GM23248 (cell line): ENCODE measurements around the gene NISCH. TPM values are rescaled to one million over a fixed set of nuclear protein-coding genes. Genes with fewer than 3 reads are reported as not detected.

Experiments used
- DNase-seq: peaks from one replicate; pipeline ENCODE4 v3.0.0-alpha.2; 2015
- H2AFZ ChIP-seq: fragments of 200-600 bp; sonication (generic); 2 replicates; pipeline ENCODE4 v1.6.1; 2016; ENCODE audit warnings: antibody characterized with exemption
- H3F3A ChIP-seq: fragments of 200-600 bp; sonication (generic); 2 replicates; pipeline ENCODE4 v1.6.1; 2016; ENCODE audit warnings: mild to moderate bottlenecking, antibody characterized with exemption, mixed run types; ENCODE audit not compliant: insufficient read depth
- H3K27ac ChIP-seq: fragments of 200-600 bp; sonication (generic); 2 replicates; pipeline ENCODE4 v1.5.1; 2016; ENCODE audit warnings: mild to moderate bottlenecking
- H3K27me3 ChIP-seq: fragments of 200-600 bp; sonication (generic); replicated peaks from 2 replicates; pipeline ENCODE4 v1.6.1; 2016; ENCODE audit warnings: mild to moderate bottlenecking; ENCODE audit not compliant: insufficient read depth
- H3K36me3 ChIP-seq: fragments of 200-600 bp; sonication (generic); 2 replicates; pipeline ENCODE4 v1.6.1; 2016; ENCODE audit warnings: low read depth, mild to moderate bottlenecking
- H3K4me1 ChIP-seq: fragments of 200-600 bp; sonication (generic); 2 replicates; pipeline ENCODE4 v1.6.1; 2016; ENCODE audit warnings: mild to moderate bottlenecking; ENCODE audit not compliant: insufficient read depth
- H3K4me2 ChIP-seq: fragments of 200-600 bp; sonication (generic); one replicate; pipeline ENCODE4 v1.6.1; 2016; ENCODE audit warnings: mild to moderate bottlenecking; ENCODE audit not compliant: unreplicated experiment
- H3K4me3 ChIP-seq: fragments of 200-600 bp; sonication (generic); 2 replicates; pipeline ENCODE4 v1.5.1; 2016; ENCODE audit warnings: mild to moderate bottlenecking
- H3K79me2 ChIP-seq: fragments of 200-600 bp; sonication (generic); 2 replicates; pipeline ENCODE4 v1.6.1; 2016; ENCODE audit warnings: mild to moderate bottlenecking; ENCODE audit not compliant: insufficient read depth
- H3K9ac ChIP-seq: fragments of 200-600 bp; sonication (generic); 2 replicates; pipeline ENCODE4 v1.6.1; 2016; ENCODE audit warnings: mild to moderate bottlenecking
- H3K9me2 ChIP-seq: fragments of 200-600 bp; sonication (generic); 2 replicates; pipeline ENCODE4 v1.6.1; 2016; ENCODE audit warnings: mixed run types, mild to moderate bottlenecking, moderate library complexity; ENCODE audit not compliant: insufficient read depth
- H3K9me3 ChIP-seq: fragments of 200-600 bp; sonication (generic); one replicate; pipeline ENCODE4 v1.6.1; 2017; ENCODE audit warnings: low read depth
- H4K20me1 ChIP-seq: fragments of 200-600 bp; sonication (generic); 2 replicates; pipeline ENCODE4 v1.6.0; 2016; ENCODE audit not compliant: insufficient read depth
- EZH2 ChIP-seq: fragments of 200-600 bp; sonication (generic); IDR thresholded peaks from 2 replicates; pipeline ENCODE4 v1.6.1; 2018; ENCODE audit warnings: antibody characterized with exemption, mild to moderate bottlenecking; ENCODE audit not compliant: insufficient read depth, poor library complexity, severe bottlenecking
- EZH2phosphoT487 ChIP-seq: fragments of 200-600 bp; sonication (generic); IDR thresholded peaks from 2 replicates; pipeline ENCODE4 v1.6.1; 2018; ENCODE audit warnings: antibody characterized with exemption, moderate library complexity, mild to moderate bottlenecking, low read depth; ENCODE audit not compliant: insufficient read depth
- WGBS, 2 experiments: methylation state at CpG; one replicate each; pipeline ENCODE4 v1.1.6; 2015 to 2017; ENCODE audit warnings: low lambda C conversion rate in 2 of 2, low coverage in 1 of 2; ENCODE audit errors: missing lambda C conversion rate in 2 of 2; 5-methylcytosine and 5-hydroxymethylcytosine counted together
- in situ Hi-C: fragments of 300-500 bp; cut with MboI; formaldehyde crosslinking; loops from 2 replicates; pipeline ENCODE4 v1.15.0; 2020
- polyA plus RNA-seq: library from polyadenylated mRNA; unstranded; fragments of >200 nt; fragmentation: Nextera tagmentation; extraction: Ambion mirVana; gene quantifications from 2 replicates; pipeline ENCODE4 v1.2.1, GENCODE V29; 2016
- total RNA-seq: library from RNA; depleted of rRNA; stranded (reverse); fragments of >200 nt; shearing (Covaris generic); gene quantifications from 2 replicates; pipeline ENCODE4 v1.2.3, GENCODE V29; 2014

Gene NISCH
- total and polyA plus RNA-seq, 2 experiments from 2014 or later: 32.8 to 53.7 TPM

- H3K36me3 ChIP-seq: no peaks in the 10 kb centered on the region
- no peaks in the 10 kb centered on the region for H3K9me2 ChIP-seq
- H3K4me1 ChIP-seq: no peaks in the 10 kb centered on the region
- DNase-seq: no peak
- H3K27ac ChIP-seq: no peak overlapping the region
- no peak overlapping the region for H3K4me3 ChIP-seq
- H3K9ac ChIP-seq: no peak overlapping the region
- no peaks in the 10 kb centered on the region for H3F3A ChIP-seq
- no peaks in the 10 kb centered on the region for H3K9me3 ChIP-seq
- WGBS, 2 experiments: 91 to 93% methylated on average over 33 of the region's 33 CpGs
- TF ChIP-seq EZH2phosphoT487 (no peak), EZH2 (no peak)
- H3K4me2 ChIP-seq: no peak overlapping the region
- in situ Hi-C loops: no loop called here
- no peaks in the 10 kb centered on the region for H3K27me3 ChIP-seq
- no peaks in the 10 kb centered on the region for H3K79me2 ChIP-seq
- no peaks in the 10 kb centered on the region for H4K20me1 ChIP-seq
- H2AFZ ChIP-seq: no peak overlapping the region
These were observed 66.7 kb downstream of the NISCH start for GRCh38 chr3:52521881-52522650.

- no peaks in the 10 kb centered on the region for H3K9me3 ChIP-seq
- no peaks in the 10 kb centered on the region for H3K36me3 ChIP-seq
- H3K4me1 ChIP-seq: no peaks in the 10 kb centered on the region
- no peaks in the 10 kb centered on the region for H3F3A ChIP-seq
- no peak overlapping the region for H3K4me3 ChIP-seq
- no peaks in the 10 kb centered on the region for H3K79me2 ChIP-seq
- no peak overlapping the region for H3K27ac ChIP-seq
- H3K9ac ChIP-seq: no peak overlapping the region
- TF ChIP-seq EZH2: no peak
- no peak overlapping the region for H2AFZ ChIP-seq
- DNase-seq: no peak
- 82 to 83% methylated on average over 14 of the region's 14 CpGs for WGBS, 2 experiments
- H3K4me2 ChIP-seq: no peak overlapping the region
- no peaks in the 10 kb centered on the region for H3K27me3 ChIP-seq
- H4K20me1 ChIP-seq: no peaks in the 10 kb centered on the region
- H3K9me2 ChIP-seq: no peaks in the 10 kb centered on the region
- in situ Hi-C loops: no loop called here
These were observed 67.3 kb downstream of the NISCH start for GRCh38 chr3:52522651-52523251.

- Histone ChIP-seq H3K4me2 (no peak overlapping the region), H3K9ac (no peak overlapping the region), H3K79me2 (no peaks in the 10 kb centered on the region), H3K4me1 (no peaks in the 10 kb centered on the region), H3K27ac (no peak overlapping the region), H3K27me3 (no peaks in the 10 kb centered on the region), H3K9me3 (no peaks in the 10 kb centered on the region), H3F3A (no peaks in the 10 kb centered on the region), H3K4me3 (no peak overlapping the region), H3K36me3 (no peaks in the 10 kb centered on the region), H4K20me1 (no peaks in the 10 kb centered on the region), H2AFZ (no peak overlapping the region), H3K9me2 (no peaks in the 10 kb centered on the region)
- WGBS, 2 experiments: 91 to 92% methylated on average over 26 of the region's 26 CpGs
- no peak for TF ChIP-seq EZH2phosphoT487
- TF ChIP-seq EZH2: no peak
- in situ Hi-C loops: no loop called here
- DNase-seq: no peak
These were observed 68.2 kb downstream of the NISCH start for GRCh38 chr3:52523386-52524257.

DNA sequence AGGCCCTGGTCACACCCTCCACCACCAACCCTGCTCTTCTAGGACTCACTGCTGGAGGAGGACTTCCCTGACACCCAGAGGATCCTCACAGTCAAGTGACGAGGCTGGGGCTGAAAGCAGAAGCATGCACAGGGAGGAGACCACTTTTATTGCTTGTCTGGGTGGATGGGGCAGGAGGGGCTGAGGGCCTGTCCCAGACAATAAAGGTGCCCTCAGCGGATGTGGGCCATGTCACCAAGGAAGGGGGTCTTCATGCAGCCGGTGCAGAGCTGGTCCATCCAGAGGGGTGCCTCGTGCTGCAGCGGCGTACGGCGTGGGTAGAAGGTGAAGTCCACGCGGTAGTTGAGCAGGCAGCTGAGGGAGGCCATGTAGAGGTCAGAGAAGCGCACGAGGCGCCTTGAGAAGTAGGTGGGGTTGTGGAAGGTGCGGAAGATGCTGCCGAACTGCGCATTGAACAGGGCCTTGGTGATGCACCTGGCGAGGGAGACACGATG is 68.9 kb downstream of the NISCH start:
- H3K9ac ChIP-seq: no peak overlapping the region
- no peaks in the 10 kb centered on the region for H3F3A ChIP-seq
- H3K36me3 ChIP-seq: no peaks in the 10 kb centered on the region
- H4K20me1 ChIP-seq: no peaks in the 10 kb centered on the region
- in situ Hi-C loops: no loop called here
- H2AFZ ChIP-seq: no peak overlapping the region
- DNase-seq: no peak
- H3K9me2 ChIP-seq: no peaks in the 10 kb centered on the region
- H3K79me2 ChIP-seq: peaks cover 2% of the 10 kb centered on the region; the same call in 1 of the 2 replicates
- H3K27ac ChIP-seq: no peak overlapping the region
- H3K4me2 ChIP-seq: no peak overlapping the region
- no peaks in the 10 kb centered on the region for H3K4me1 ChIP-seq
- H3K9me3 ChIP-seq: no peaks in the 10 kb centered on the region
- H3K27me3 ChIP-seq: no peaks in the 10 kb centered on the region
- TF ChIP-seq EZH2 (no peak), EZH2phosphoT487 (no peak)
- whole genome bisulfite sequencing, 2 experiments: 94% methylated on average over 18 of the region's 18 CpGs
- H3K4me3 ChIP-seq: no peak overlapping the region
